ENCODE results near the gene PPP1R9B. TPM values are rescaled to one million over a fixed set of nuclear protein-coding genes. Genes with fewer than 3 reads are reported as not detected.
A peak's percentile ranks its signal among the peaks of the same experiment; 100 is the strongest.

The PPP1R9B gene
- total RNA-seq, 1 donor from 2014 or later = 73.6 TPM

GRCh38 chr17:50095626-50096037 is 54.8 kb downstream of the PPP1R9B start:
- Histone ChIP-seq H3K4me1 (ENCODE audit: insufficient read depth, low read length) (peaks cover 20% of the 10 kb centered on the region), H3K27ac (ENCODE audit: low read depth, low read length) (no peak overlapping the region), H2AFZ (ENCODE audit: low read depth, low read length) (peak overlapping the region; percentile 64), H3K9me3 (ENCODE audit: insufficient read depth, low read depth, low read length) (no peaks in the 10 kb centered on the region), H3K4me2 (ENCODE audit: low read length) (peak overlapping the region; percentile 92), H3K4me3 (ENCODE audit: insufficient read depth, low read depth, low read length) (peak overlapping the region; percentile 79), H3K79me2 (ENCODE audit: insufficient read depth, low read length) (peaks cover 5% of the 10 kb centered on the region), H3K27me3 (ENCODE audit: insufficient read depth, low read length) (no peaks in the 10 kb centered on the region), H4K20me1 (ENCODE audit: insufficient read depth, low read length) (peaks cover 8% of the 10 kb centered on the region), H3K36me3 (ENCODE audit: insufficient read depth, low read length) (peaks cover 3% of the 10 kb centered on the region), H3K9ac (ENCODE audit: low read length) (peak overlapping the region; percentile 84)
- no peak for FAIRE-seq
- TF ChIP-seq EZH2 (IDR thresholded peaks at IDR 0.05; ENCODE audit: insufficient read depth, low read length) (no peak), CTCF (IDR thresholded peaks at IDR 0.05; ENCODE audit: insufficient read depth, low read depth, low read length) (no peak)
- no peaks in the 10 kb centered on the region for H3K9me3 Mint-ChIP-seq (ENCODE audit: unreplicated experiment)
- peak overlapping the region; percentile 94 for H3K4me3 Mint-ChIP-seq (ENCODE audit: unreplicated experiment)
- peaks cover 12% of the 10 kb centered on the region for H3K4me1 Mint-ChIP-seq (ENCODE audit: low read depth, unreplicated experiment)
- no peak for DNase-seq (ENCODE audit: low read depth)
- peaks cover 6% of the 10 kb centered on the region for H3K36me3 Mint-ChIP-seq (ENCODE audit: low read depth, unreplicated experiment)
- H3K27ac Mint-ChIP-seq (ENCODE audit: unreplicated experiment) = peak overlapping the region; percentile 63
- peaks cover 2% of the 10 kb centered on the region for H3K27me3 Mint-ChIP-seq (ENCODE audit: low read depth, unreplicated experiment)

GRCh38 chr17:50094753-50095619 is 55.5 kb downstream of the PPP1R9B start, which contains the start of gene PDK2:
PDK2 (plus strand) TSS chr17:50095351; CDS start chr17:50095436, 85 bp downstream.
- H3K4me3 ChIP-seq (ENCODE audit: insufficient read depth, low read depth, low read length) = peak within 1 kb of the TSS; percentile 79
- H3K27me3 Mint-ChIP-seq (ENCODE audit: low read depth, unreplicated experiment) = peaks cover 2% of the 10 kb centered on the region
- H3K27ac ChIP-seq (ENCODE audit: low read depth, low read length) = peak within 1 kb of the TSS; percentile 43
- peak within 1 kb of the TSS; percentile 87 for H3K27ac Mint-ChIP-seq (ENCODE audit: unreplicated experiment)
- H4K20me1 ChIP-seq (ENCODE audit: insufficient read depth, low read length) = peaks cover 8% of the 10 kb centered on the region
- no peak for TF ChIP-seq EZH2 (IDR thresholded peaks at IDR 0.05; ENCODE audit: insufficient read depth, low read length)
- no peak for TF ChIP-seq CTCF (IDR thresholded peaks at IDR 0.05; ENCODE audit: insufficient read depth, low read depth, low read length)
- H3K27me3 ChIP-seq (ENCODE audit: insufficient read depth, low read length) = no peaks in the 10 kb centered on the region
- H3K9ac ChIP-seq (ENCODE audit: low read length) = peak within 1 kb of the TSS; percentile 84
- H3K9me3 ChIP-seq (ENCODE audit: insufficient read depth, low read depth, low read length) = no peaks in the 10 kb centered on the region
- FAIRE-seq (no peak), DNase-seq (ENCODE audit: low read depth) (peak; percentile 91)
- H3K36me3 Mint-ChIP-seq (ENCODE audit: low read depth, unreplicated experiment) = peaks cover 6% of the 10 kb centered on the region
- H3K9me3 Mint-ChIP-seq (ENCODE audit: unreplicated experiment) = no peaks in the 10 kb centered on the region
- peak within 1 kb of the TSS; percentile 94 for H3K4me3 Mint-ChIP-seq (ENCODE audit: unreplicated experiment)
- H3K4me1 ChIP-seq (ENCODE audit: insufficient read depth, low read length) = peaks cover 16% of the 10 kb centered on the region
- peaks cover 5% of the 10 kb centered on the region for H3K79me2 ChIP-seq (ENCODE audit: insufficient read depth, low read length)
- H3K36me3 ChIP-seq (ENCODE audit: insufficient read depth, low read length) = peaks cover 8% of the 10 kb centered on the region
- peak within 1 kb of the TSS; percentile 64 for H2AFZ ChIP-seq (ENCODE audit: low read depth, low read length)
- H3K4me1 Mint-ChIP-seq (ENCODE audit: low read depth, unreplicated experiment) = peaks cover 9% of the 10 kb centered on the region
- peak within 1 kb of the TSS; percentile 92 for H3K4me2 ChIP-seq (ENCODE audit: low read length)

All from astrocyte (in vitro differentiated cells and primary cell).